Panc1 (cell line): ENCODE results near the gene THEM4.

ENCODE experiments used
- POLR2AphosphoS5 ChIP-seq: IDR thresholded peaks from 2 replicates; pipeline ENCODE4 v1.6.1; 2012; ENCODE audit warnings: mild to moderate bottlenecking, low read depth, low read length, moderate library complexity
- SIN3A ChIP-seq: IDR thresholded peaks from 2 replicates; pipeline ENCODE4 v1.6.1; 2012; ENCODE audit warnings: low read depth, mild to moderate bottlenecking, low read length, moderate library complexity, borderline replicate concordance; ENCODE audit not compliant: insufficient read depth
- TCF7L2 ChIP-seq: IDR thresholded peaks from 2 replicates; pipeline ENCODE4 v1.6.1; 2011; ENCODE audit warnings: mild to moderate bottlenecking, low read depth, low read length, inconsistent platforms
- TF ChIP-seq, protein P1 (sequence below): fragments of 450-650 bp; IDR thresholded peaks from 2 replicates; pipeline ENCODE4 v1.5.1; 2017; ENCODE audit warnings: mild to moderate bottlenecking
- TF ChIP-seq, protein P2 (sequence below), 2 experiments: IDR thresholded peaks; 2 replicates each; pipeline ENCODE4 v1.6.1; 2011 to 2012; ENCODE audit warnings: low read depth in 2 of 2, control low read depth in 1 of 2, low read length in 1 of 2, mild to moderate bottlenecking in 1 of 2, moderate library complexity in 1 of 2; ENCODE audit not compliant: insufficient read depth in 1 of 2

DNA sequence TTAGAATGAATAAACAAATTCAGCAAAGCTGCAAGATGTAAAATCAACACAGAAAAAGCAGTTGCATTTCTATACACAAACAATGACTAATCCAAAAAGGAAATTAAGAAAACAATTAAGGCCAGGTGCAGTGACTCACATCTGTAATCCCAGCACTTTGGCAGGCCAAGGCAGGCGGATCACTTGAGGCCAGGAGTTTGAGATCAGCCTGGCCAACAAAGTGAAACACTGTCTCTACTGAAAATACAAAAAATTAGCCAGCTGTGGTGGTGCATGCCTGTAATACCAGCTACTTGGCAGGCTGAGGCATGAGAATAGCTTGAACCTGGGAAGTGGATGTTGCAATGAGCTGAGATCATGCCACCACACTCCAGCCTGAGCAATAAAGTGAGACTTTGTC, 22.3 kb downstream of the THEM4 start:
- TF ChIP-seq, protein P1, sequence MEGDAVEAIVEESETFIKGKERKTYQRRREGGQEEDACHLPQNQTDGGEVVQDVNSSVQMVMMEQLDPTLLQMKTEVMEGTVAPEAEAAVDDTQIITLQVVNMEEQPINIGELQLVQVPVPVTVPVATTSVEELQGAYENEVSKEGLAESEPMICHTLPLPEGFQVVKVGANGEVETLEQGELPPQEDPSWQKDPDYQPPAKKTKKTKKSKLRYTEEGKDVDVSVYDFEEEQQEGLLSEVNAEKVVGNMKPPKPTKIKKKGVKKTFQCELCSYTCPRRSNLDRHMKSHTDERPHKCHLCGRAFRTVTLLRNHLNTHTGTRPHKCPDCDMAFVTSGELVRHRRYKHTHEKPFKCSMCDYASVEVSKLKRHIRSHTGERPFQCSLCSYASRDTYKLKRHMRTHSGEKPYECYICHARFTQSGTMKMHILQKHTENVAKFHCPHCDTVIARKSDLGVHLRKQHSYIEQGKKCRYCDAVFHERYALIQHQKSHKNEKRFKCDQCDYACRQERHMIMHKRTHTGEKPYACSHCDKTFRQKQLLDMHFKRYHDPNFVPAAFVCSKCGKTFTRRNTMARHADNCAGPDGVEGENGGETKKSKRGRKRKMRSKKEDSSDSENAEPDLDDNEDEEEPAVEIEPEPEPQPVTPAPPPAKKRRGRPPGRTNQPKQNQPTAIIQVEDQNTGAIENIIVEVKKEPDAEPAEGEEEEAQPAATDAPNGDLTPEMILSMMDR: no peak
- TF ChIP-seq POLR2AphosphoS5 (no peak), TCF7L2 (no peak), SIN3A (no peak)
- TF ChIP-seq, protein P2, sequence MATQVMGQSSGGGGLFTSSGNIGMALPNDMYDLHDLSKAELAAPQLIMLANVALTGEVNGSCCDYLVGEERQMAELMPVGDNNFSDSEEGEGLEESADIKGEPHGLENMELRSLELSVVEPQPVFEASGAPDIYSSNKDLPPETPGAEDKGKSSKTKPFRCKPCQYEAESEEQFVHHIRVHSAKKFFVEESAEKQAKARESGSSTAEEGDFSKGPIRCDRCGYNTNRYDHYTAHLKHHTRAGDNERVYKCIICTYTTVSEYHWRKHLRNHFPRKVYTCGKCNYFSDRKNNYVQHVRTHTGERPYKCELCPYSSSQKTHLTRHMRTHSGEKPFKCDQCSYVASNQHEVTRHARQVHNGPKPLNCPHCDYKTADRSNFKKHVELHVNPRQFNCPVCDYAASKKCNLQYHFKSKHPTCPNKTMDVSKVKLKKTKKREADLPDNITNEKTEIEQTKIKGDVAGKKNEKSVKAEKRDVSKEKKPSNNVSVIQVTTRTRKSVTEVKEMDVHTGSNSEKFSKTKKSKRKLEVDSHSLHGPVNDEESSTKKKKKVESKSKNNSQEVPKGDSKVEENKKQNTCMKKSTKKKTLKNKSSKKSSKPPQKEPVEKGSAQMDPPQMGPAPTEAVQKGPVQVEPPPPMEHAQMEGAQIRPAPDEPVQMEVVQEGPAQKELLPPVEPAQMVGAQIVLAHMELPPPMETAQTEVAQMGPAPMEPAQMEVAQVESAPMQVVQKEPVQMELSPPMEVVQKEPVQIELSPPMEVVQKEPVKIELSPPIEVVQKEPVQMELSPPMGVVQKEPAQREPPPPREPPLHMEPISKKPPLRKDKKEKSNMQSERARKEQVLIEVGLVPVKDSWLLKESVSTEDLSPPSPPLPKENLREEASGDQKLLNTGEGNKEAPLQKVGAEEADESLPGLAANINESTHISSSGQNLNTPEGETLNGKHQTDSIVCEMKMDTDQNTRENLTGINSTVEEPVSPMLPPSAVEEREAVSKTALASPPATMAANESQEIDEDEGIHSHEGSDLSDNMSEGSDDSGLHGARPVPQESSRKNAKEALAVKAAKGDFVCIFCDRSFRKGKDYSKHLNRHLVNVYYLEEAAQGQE (IDR thresholded peaks at IDR 0.05; ENCODE audit: insufficient read depth in 1 of 2, low read depth in 2 of 2, low read length in 1 of 2): no peak
